Cardiac fibroblast (primary cell): ENCODE results near the gene KCNJ18.
"Not testable (repeated sequence)": the region's sequence is repeated elsewhere in the genome, so short reads cannot be mapped to it uniquely, and the experiment has no call there.

Experiments used
- DNase-seq, 2 donors: peaks; one replicate each; pipeline versions ENCODE4 v3.0.0 to v3.0.0-alpha.2; 2010; ENCODE audit warnings: low read depth in 2 of 2
- H3K4me3 ChIP-seq, 2 donors: replicated peaks in 1 of 2; 1 replicate in 1 of 2; 2 replicates in 1 of 2; pipeline ENCODE4 v1.5.1; 2011; ENCODE audit warnings: low read depth in 2 of 2, low read length in 2 of 2, mild to moderate bottlenecking in 2 of 2, moderate library complexity in 1 of 2

KCNJ18 gene

GRCh38 chr17:21691883-21692703, at the start of gene KCNJ18:
TSS of gene KCNJ18 (plus strand) at chr17:21692523. CDS start at chr17:21702787, 10,264 bp downstream.
- not testable (repeated sequence) for H3K4me3 ChIP-seq, DNase-seq

DNA sequence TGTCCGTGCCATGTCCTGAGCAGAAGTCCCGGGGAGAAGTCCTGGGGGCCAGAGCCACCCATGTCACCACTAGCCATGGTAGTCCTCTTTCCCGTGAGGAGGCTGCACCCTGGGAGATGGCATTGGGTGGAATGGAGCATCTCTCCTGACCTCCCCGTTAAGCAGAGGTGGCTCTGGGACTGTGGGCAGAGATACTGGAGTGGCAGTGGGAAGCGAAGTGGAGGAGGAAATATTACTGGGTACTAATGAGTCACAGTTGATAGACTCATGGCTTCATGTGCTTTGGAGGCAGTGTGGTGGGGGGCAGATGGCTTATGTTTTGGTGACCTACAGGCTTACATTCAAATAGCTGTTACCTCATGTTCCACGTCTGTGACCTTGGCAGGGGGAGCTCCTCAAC, 44.2 kb upstream of the KCNJ18 start:
- H3K4me3 ChIP-seq, DNase-seq: not testable (repeated sequence)

DNA sequence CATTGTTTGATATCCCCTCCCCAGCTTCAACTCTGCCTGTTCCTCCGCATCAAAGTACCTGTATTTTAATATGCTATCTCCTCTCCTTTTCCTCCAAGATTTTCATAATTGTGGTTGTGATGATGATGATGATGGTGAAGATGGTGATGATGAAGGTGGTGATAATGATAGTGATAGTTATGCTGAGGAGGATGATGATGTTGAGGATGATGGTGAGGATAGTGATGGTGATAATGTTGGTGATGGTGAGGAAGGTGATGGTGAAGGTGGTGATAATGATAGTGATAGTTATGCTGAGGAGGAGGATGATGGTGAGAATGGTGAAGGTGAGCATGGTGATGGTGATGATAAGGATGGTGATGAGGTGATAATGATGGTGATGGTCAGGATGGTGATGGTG, 42.3 kb upstream of the KCNJ18 start:
- not testable (repeated sequence) for H3K4me3 ChIP-seq, DNase-seq

- not testable (repeated sequence) for DNase-seq, H3K4me3 ChIP-seq
Observed at GRCh38 chr17:21652049-21652448, 40.3 kb upstream of the KCNJ18 start.

GRCh38 chr17:21653211-21653610, 39.1 kb upstream of the KCNJ18 start:
- not testable (repeated sequence) for DNase-seq, H3K4me3 ChIP-seq

DNA sequence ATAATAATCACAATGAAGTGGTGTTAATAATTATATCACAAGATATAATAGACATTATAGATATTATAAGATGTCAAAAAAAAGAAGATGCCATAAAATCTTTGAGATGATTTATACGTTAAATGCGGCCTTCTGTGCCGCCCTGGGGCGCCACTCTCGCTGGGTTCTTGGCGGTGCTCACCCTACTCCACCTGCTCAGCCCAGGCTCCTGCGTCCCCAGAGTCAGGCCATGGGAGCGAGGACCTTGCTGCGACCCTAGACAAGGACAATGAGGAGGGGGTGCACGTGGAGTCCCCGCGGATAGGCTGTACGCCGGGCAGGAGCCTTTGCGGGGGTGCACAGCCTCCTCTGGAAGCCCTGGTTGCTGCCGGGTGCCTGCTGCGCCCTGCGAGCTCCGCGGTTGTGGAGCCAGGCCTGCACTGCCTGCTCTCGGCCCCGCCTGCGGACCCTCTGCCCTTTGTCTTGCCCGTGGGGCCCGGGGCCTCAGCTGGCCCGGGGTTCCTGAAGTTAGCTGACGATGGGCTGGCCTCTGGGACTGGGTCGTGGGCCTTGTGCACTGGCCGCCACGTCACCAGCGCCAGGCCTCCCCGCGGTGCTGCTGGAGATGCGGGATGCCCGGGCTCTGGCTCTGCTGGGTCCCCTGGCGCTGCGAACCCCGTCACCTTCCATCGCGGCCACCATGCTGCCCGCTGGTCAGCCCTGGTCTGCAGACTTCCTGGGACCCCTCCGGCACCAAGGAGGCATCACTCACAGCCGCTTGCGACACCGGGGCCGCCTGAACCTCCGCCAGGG, 35.6 kb upstream of the KCNJ18 start:
- H3K4me3 ChIP-seq: not testable (repeated sequence)

DNA sequence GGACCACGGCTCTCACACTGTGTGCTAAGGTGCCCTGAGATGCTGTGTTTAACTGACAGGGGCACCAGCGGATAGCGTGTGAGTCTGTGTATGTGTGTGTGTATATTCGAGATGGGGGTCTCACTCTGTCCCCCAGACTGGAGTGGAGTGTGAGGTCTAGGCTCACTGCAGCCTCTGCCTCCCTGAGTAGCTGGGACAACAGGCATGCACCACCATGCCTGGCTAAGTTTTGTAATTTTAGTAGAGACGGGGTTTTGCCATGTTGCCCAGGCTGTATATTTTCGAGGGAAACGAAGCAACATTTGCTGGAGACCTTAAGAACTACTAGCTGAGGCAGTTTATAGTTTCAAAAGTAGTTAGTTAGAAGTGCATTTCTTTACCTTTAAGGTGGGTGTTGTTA, 32.7 kb upstream of the KCNJ18 start:
- not testable (repeated sequence) for H3K4me3 ChIP-seq, DNase-seq

More for the DNA sequence above, 35.6 kb upstream of the KCNJ18 start:
- DNase-seq: not testable (repeated sequence)

- DNase-seq, H3K4me3 ChIP-seq: not testable (repeated sequence)
Observed at GRCh38 chr17:21661455-21661854, 30.9 kb upstream of the KCNJ18 start.

- not testable (repeated sequence) for H3K4me3 ChIP-seq, DNase-seq
Observed at GRCh38 chr17:21663166-21663565, 29.2 kb upstream of the KCNJ18 start.

GRCh38 chr17:21663614-21664474, 28.5 kb upstream of the KCNJ18 start:
- H3K4me3 ChIP-seq, DNase-seq: not testable (repeated sequence)

GRCh38 chr17:21665171-21665570, 27.2 kb upstream of the KCNJ18 start:
- not testable (repeated sequence) for DNase-seq

DNA sequence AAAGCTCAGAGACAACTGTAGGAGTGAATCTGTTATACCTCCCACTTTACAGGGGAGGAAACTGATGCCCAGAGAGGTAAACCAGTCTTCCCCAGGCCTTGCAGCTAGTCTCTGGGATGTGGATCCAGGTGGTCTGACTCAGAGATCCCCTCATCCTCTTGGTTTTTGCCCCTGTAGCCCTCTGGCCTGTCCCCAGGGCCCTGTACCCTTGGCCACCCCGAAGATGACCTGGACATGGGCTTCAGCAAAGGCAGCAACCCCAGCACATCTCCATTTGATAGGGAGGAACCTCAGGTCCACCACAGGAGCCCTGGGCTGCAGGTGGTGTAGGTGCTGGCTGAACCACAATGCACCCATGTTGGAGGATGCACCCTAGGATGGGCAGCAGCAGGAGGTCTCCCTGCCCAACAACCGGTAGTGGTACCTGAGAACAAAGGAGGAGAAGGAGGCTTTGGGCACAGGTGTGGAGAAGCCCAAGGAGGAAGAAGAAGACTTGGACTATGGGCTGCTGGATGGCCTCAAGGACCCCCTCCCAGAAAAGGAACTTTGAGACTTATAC, 26.3 kb upstream of the KCNJ18 start:
- not testable (repeated sequence) for H3K4me3 ChIP-seq, DNase-seq

More at GRCh38 chr17:21665171-21665570, 27.2 kb upstream of the KCNJ18 start:
- H3K4me3 ChIP-seq: not testable (repeated sequence)

DNA sequence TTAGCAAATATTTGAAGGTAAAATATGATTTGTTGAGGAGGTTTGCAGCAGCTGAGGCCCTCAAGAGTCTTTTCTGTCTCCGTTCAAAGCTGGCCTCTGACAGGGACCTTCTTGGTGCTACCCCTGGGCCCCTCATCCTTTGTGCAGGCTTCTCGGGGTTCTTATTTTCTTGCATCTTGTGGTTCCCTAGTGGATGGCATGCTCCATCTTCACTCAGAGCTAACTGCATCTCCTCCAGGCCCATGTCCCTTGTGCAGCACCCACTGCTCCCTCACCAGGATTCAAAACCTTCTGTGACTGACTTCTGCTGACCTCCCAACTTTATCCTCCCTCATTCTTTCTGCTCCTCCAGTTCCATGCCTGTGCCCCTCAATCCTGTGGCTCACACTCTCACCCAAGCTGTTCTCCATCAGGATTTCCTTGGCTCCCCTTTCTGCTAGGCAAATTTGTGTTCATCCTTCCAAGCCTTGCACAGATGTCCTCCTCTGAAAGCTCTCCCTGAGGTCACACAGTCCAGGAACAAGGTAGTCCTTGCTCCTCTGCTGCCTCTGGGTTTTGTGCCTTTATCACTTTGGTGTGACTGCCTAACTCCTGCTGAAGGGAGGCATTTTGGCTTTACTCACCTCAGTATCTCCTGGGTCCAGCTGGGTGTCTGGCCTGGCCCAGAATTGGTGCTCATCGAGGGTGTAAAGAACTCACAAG, 25.5 kb upstream of the KCNJ18 start:
- DNase-seq: not testable (repeated sequence)

DNA sequence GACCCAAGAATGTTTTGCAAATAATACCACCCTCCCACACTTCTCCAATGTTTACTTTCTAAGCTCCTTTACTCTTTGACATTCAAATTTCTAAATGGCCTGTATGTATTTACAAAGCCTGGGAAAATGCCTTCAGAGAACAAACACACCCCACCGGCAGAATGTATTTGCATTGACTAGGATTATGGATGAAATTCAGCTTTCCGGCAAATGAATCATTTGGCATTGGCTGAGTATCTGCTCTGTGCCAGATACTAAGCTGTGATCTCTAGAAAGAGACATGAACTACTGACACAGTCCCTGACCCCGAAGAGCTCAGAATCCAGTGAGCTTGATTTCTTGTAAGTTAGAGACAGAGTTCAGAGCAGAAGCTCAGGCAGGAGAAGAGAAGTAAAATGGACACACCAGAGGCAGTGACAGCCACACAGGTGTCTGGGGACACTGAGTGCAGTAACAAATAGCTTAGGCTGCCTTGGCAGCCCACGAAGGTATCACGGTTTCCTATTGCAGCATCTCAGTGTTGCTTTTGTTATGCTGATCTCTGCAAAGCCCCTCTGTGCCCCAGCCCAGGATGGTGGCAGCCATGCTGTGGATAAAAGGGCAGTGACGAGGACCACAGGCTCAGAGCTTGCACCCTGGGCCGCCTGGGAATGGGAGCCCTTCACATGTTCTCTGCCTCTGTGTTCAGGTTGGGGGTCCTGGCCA, 24.8 kb upstream of the KCNJ18 start:
- not testable (repeated sequence) for DNase-seq, H3K4me3 ChIP-seq

More for the DNA sequence above, 25.5 kb upstream of the KCNJ18 start:
- not testable (repeated sequence) for H3K4me3 ChIP-seq

DNA sequence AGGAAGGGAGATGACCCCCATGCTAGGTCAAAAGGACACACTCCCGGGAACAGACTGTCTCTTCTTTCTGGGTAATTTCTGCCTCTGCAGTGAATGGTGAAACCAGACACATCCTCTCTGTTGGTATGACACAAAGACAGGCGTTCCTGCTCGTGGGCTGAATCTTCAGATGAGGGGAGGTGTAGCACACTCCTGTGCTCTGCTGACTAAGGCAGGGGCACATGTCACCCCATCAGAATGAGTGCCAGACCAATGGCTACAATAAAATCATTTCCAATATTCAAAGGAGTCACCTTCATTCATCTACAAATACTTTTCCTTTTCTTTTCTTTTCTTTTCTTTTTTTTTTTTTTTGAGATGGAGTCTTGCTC, 24.2 kb upstream of the KCNJ18 start:
- DNase-seq, H3K4me3 ChIP-seq: not testable (repeated sequence)

DNA sequence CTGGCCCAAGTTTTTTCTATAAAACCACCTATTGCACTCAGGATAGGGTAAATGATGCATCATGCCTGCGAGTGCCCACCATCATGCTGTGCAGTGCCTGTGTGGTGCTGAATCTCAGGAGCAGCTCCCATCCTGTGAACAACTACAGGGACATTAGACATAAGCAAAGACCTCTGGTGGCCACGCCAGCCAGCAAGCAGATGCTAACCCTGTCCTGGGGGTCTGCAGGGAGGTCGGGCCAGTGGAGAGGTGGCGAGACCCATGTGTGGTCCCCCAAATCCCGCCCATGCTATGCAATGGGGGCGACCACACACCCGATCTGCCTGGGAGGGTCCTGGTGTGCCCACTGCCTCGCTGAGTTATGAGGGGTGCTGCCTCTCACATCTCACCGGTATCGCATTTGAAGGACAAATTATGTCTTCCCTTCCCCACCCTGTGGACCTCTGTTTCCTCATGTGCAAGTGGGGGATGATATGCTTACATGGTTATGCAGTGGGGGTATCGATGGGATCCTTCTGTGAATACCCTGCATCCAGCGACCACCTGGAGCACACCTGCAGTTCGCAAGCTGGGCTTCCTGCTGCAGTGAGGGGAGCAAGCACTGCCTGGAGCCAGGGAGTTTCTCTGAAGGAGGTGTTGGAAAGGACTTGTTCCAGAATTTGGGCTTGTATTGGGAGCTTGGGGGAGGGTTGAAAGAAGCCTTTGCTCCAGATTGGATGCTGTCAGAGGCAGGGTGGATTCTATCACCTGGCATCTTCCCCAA, 23.4 kb upstream of the KCNJ18 start:
- not testable (repeated sequence) for DNase-seq, H3K4me3 ChIP-seq
